Body of pancreas (tissue), 4 donors: ENCODE results near the gene HSF2BP.

Experiments used
- CTCF ChIP-seq, 7 experiments: fragments of 450-650 bp in 4 of 7; fragments of 200-600 bp in 3 of 7; sonication (generic) in 3 of 7; IDR thresholded peaks; one replicate each; pipeline ENCODE4 v1.5.1; 2016 to 2019; ENCODE audit warnings: antibody characterized with exemption in 7 of 7
- POLR2A ChIP-seq, 3 donors: fragments of 450-650 bp; IDR thresholded peaks; one replicate each; pipeline ENCODE4 v1.6.1; 2016; ENCODE audit warnings: antibody characterized with exemption in 3 of 3, mild to moderate bottlenecking in 2 of 3

DNA sequence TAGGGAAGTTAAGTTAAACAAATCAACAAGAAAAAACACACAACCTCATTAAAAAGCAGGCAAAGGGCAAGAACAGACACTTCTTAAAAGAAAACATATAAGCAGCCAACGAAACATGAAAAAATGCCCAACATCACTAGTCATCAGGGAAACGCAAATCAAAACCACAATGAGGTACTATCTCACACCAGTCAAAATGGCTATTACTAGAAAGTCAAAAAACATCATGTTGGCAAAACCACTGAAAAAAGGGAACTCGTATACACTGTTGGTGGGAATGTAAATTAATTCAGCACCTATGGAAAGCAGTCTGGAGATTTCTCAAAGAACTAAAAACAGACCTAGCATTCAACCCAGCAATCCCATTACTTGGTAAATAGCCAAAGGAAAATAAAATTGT, 51.1 kb downstream of the HSF2BP start:
- TF ChIP-seq CTCF (IDR thresholded peaks at IDR 0.05), result no peak
- TF ChIP-seq POLR2A (IDR thresholded peaks at IDR 0.05), result no peak
